Stimulated activated CD8-positive, alpha-beta memory T cell treated with anti-CD3 and anti-CD28 coated beads, Interleukin-12 subunit alpha, Interleukin-12 subunit beta, amount 100 ng/mL, for 24 hours (primary cell): ENCODE results near the gene ABLIM2.

Experiments used
- DNase-seq: peaks from one replicate; pipeline ENCODE4 v3.0.0-alpha.2; 2020; ENCODE audit errors: extremely low read depth

Gene ABLIM2

DNA sequence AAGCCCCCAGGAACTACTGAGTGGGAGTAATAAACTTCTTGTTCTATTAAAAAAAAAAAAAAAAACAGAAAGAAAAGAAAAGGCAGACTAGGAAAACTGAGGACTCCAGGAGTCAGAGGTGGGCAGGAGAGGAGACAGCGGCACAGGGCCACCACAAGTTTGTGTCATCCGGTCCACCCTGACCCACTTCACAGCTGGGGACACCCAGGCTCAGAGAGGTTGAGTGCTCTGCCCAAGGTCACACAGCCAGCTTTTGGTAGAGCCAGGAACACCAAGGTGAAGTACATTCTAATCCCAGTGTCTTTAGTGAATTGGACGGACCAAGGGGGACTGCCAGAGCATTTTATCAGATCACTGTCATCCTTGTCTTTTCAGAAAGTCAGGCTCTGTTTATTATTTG is 16.4 kb upstream of the ABLIM2 start:
- DNase-seq: no peak

DNA sequence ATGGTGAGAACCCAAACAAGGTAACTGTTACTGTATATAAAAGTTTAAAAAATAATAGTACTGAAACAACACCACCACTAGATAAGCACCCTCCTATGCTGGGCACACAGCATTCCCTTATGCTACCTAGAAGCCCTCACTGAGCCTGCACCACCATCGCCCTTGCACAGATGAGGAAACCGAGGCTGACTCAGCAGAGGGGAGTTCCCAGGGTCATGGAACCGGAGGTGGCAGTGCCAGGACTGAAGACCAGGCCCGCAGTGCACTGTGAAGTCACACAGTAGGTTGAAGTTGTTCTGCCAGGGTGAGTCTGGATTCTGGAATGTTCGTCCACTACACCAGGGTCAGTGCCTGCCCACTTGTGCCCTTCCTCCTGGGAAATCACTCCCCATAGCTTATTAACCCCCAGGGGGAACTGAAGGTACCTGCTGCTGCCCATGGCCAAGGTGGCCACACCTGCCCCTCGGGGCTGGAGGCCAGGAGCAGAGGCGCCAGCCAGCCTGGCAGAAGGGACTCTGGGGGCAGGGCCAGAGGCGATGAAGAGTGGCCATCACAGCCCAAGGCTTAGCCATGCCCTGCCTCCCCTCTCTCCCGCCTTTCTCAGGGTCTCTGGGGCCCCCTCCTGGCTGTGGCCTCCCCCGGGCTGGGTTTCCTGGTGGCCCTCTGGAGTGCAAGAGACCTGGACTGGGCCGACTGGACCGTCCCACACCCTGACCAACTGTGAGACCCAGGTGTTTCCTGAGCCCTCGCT is 15.1 kb upstream of the ABLIM2 start:
- DNase-seq: no peak

DNA sequence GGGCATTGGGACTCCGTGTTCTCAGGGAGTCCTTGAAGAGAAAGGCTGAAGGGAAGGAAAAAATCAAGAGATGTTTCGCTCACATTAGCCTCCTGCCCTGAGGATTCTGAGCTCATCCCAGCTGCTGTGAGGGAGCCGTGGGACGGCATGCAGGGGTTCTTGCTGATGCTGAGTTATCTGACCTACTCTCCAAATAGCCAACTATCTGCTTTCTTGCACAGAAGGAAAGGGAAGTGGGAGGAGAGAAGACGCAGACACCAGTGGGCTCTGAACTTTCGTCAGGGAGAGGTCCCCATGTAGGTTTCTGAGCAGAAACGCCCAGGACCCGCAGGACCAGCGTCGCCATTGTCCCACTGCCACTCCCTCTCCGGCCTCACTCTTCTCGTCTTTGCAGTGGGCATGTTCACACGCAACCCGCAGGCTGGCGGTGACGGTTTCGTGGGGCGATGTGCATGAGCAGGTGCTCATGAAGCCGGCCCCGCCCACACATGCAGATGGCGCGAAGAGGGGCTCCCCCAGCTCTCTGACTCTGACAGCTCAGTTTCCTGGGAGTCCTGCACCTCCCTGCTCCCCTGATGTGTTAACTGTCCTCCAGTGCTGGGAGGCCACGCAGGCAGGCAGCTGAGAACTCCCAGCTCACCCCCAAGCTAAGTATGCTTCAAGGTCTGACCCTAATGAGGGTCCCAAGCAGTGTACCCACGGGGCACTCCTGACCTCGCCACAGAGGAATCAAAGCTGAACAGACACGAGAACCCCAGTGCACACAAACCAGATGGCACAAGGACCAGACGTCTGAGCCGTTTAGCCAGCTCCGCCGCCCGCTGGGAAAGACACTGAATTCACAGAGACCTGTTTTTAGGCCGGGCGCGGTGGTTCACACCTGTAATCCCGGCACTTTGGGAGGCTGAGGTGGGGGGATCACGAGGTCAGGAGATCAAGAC is 13.6 kb upstream of the ABLIM2 start:
- peak; percentile 10 for DNase-seq

DNA sequence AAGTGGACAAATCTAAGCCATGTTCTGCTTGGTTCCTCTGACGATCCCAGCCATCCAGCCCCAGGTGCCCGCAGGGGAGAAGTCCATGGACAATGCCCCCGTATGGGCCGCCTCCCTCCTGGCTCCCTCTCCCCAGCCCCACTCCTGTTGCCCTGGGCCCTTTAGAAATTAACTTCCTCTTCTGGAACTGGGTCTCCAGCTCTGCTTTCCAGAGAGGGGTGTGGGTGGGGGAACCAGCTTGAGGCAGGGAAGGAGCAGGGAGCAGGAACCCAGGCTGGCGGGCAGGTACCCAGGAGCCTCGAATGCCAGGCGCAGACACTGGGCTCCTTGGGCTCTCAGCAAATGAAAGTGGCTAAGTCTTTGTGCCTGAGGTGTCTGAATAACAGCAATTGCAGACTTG is 12.7 kb upstream of the ABLIM2 start:
- DNase-seq: no peak

DNA sequence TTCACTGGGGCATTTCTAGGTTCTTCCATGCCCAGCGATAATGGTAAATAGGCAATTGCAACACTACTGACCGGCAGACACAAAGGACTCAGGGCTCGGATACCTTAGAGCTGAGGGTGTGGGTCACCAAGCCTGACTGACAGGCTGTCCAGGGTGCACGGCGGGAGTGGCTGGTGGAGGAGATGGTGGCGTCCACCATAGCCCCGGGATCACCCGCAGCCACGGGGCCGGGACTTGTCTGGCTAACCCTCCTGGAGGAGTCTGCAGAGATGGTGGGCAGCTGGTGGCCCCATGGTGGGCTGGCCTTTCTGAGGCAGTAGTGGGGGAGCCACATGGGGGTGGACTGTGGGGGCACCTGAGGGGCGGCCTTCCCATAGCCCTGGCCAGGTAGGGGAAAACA is 11.7 kb upstream of the ABLIM2 start:
- DNase-seq: no peak

DNA sequence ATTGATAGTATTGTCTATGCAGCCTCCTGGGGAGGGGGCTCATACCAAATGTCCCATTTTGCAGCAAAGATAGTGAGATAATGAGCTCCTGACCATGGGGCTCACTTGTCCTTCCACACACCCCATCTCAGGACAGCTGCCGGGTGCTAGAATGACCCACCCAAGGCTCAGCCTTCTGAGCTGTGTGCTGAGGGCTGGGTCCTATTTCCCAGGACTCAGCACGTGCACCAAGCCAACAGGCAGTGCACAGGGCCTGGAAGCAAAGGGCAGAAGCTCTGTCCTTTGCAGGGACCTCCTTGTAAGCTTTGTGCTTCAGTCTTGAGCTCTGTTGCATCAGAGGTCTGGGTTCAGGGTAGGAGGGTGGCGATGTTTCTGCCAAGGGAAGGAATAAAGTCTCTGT is 11.2 kb upstream of the ABLIM2 start:
- no peak for DNase-seq

DNA sequence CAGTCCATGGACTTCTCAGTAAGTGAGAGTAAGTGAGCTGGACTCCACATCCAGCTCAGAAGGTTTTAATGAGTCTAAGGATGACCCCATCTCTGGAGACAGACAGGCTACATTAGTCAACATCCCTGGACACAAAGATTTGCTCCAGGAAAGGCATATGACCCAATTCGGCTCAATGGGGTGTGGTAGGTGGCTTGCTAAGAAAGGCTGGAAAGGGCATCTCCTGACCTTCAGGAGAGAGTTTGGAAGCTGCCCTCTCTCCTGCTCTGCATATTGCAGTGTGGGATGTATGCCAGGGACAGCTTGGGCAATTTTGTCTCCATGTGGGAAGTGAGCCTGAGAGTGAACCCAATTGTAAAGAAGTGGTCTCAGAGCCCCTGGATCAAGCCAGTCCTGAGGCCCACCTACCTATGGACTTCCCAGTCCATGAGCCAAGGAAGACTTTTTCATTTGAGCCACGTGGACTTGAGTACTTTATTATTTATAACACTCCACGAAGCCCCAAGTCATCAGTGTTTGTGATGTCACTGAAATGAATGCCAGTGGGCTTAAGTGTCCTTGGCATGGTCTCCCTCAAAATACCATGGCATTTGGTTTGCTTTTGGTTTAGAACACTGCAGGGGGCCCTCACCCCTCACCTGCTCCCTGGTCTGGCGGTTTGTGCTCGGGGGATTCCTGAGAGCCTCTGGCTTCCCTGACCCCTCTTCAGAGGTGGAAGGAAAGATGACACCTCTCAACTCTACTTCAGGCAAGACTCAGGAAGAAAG is 10.4 kb upstream of the ABLIM2 start:
- DNase-seq: no peak

DNA sequence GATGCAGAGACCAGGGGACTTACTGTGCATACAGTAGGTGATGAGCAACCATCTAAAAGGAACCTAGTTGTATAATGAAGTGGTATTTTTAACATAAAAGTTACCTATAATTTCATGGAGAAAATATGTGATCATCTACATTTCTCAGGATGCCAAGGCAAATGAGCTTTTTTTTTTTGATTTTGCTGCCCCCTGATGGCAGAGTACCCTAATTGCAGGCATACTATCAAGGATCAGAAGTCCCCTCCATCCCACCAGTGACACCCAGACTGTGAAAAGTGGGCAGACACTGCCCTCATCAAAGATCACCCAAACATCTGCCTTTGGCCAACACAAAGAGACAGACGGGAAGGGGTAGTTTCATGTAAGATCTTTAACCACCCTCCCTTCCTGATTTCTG is 9.6 kb upstream of the ABLIM2 start:
- no peak for DNase-seq

DNA sequence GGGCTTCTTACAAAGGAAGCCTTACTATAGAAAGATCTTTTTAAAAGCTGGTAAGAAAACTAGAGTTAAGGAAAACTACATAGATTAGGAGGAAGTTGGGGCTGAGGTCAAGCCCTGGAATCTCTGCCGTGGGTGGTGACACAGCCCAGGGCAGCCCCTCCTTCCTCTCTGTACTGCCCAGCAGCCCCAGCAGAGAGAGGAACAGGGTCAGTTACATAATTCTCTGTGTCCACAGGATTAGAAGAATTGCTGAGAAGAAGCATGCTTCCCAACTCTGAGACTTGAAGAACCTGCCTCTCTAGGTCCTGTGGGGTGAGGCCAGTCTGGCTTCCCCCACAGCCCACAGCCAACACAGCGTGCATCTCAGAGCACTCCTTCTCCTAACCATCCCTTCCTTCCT is 9.2 kb upstream of the ABLIM2 start:
- no peak for DNase-seq

DNA sequence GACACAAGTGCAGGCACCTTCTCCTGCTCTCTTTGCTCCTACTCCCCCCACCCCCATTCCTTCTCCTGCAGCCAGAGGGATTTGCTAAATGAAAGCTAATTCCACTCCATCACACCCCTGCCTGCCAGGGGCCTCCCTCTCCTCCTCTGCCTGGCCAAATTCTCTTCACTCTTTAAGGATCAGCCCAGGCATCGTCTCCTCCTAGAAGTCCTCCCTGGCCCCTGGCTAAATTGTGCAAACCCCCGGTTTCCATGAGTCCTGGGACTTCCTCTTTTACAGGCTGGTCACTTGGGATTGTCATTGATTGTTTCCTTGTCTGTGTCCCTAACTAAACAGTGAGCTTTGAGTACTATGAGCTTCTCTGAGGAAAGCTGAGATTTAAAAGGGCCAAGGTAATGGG is 8.7 kb upstream of the ABLIM2 start:
- no peak for DNase-seq

DNA sequence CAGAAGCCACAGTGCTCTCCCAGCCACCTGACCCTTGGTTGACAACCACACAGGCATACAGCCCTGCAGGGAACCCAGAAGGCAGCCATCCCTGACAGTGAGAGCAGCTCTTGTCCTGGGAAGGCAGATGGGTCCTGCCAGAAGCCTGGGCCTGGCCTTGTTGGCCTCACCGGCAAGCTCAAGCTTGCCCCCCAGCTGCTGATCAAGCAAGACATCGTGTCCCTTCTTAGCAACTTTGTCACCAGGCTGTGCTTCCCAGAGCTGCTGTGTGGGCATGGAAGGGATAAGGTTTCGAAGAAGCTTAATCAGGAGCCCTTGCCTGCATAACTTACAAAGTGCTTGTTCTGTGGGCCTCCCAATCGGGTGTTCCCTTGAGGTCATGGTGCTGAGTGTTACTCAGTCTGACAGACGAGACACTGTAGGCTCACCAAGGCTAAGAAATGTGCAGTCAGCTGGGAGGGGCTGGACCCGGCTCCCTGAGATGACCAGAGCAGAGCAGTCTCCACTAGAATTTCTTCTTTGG is 6.8 kb upstream of the ABLIM2 start:
- DNase-seq: no peak

DNA sequence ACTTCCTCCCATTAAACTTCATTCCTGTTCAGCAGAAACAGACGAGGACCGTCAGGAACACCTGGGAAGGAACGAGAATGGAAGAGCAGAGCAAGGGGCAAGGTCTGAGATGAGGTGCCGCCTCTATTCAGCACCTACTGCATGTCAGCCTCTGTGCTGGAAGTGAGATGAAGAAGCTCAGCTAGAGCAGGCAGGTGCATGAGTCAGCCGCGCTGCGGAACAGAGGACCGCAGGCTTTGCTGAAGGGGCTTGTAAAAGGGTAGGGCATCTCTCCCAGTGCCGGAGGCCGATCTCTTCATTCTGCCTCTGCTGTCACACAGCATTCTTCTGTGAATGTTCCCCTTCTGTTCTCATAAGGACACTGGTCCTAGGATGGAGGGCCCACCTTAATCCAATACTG is 6.1 kb upstream of the ABLIM2 start:
- no peak for DNase-seq

DNA sequence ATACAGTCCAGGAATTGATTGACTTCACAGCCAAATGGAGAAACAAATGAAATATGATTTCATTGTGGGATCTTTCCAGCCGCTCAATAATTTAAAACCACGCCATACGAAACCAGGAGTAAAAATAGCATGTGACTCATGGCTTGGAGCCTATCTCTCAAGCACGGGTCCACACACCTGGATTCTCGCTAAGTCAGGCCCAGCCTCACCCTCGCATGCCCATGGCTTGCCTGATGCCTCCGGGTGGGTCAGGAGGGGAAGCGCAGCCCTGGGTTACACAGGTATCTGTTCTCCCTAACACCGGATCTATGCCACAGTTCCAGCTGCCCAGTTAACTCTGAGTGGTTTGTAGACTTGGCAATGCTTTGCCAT is 5.6 kb upstream of the ABLIM2 start:
- DNase-seq: no peak

DNA sequence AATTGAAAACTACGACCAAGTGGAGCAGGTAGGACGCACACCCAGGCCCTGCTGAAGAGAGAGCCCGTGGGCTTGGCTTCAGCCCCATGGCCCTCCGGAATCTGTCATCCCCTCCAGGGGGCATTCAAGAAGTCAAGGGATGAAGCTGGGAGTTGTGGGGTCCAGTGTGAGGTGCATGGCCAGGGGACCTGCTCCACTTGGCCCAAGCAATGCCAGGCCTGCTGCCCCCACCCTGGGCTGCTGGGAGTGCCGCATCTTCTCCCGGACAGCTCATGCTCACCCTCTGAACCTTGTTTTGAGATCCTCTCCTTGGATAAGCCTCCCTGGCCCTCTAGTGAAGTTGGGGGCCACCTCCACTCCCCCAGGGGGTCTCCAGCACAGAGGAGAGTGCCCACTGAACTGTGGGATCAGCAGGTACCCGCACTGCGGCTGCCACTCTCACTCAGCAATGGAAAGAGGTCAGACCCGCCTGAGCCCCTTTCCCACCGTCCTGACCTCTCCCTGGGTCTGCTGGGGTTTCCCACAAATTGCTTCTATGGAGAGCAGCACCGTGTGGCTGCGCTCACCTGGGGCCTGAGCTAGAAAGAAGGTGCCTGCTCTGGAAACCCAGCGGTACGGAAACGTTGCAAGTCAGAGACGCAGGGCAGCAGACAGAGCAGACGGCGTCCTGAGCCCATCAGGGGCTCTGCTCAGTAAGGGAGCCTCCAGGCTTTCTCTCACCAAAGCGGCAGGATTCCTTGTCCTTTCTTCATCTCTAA is 5.0 kb upstream of the ABLIM2 start:
- no peak for DNase-seq

DNA sequence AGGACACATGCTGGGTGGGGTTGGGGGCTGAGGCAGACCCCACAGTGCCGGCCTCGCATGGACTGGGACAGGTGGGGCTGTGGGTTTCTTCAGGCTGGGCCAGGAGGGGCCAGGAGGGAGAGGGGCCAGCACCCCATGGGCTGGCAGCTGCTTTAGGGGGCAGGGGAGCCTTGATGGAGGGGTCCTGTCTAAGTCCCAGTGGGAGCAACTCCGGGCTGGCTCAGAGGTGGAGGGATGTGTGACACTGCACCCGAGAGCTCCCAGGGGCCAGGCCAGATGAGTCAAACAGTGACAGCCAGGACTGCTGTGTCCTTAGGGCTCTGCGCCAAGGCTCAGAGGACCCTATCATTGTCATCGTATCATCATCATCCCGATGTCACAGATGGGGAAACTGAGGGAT is 4.4 kb upstream of the ABLIM2 start:
- DNase-seq: no peak

DNA sequence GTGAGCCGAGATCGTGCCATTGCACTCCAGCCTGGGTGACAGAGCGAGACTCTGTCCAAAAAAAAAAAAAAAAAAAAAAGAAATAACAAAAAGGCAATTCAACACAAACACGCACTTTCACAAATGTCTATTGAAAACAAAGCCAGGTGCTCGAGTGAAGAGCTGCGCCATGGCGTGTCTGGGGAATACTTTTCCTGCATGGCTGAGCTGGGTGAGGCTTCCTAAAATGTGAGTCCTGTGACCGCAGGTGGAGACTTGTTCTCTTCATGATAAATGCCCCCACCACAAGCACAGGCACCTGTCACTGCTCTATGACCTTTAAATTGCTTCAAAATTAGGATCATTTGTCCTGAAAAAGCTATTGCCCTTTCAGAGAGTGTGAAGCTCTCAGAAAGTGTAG is 4.0 kb upstream of the ABLIM2 start:
- no peak for DNase-seq

DNA sequence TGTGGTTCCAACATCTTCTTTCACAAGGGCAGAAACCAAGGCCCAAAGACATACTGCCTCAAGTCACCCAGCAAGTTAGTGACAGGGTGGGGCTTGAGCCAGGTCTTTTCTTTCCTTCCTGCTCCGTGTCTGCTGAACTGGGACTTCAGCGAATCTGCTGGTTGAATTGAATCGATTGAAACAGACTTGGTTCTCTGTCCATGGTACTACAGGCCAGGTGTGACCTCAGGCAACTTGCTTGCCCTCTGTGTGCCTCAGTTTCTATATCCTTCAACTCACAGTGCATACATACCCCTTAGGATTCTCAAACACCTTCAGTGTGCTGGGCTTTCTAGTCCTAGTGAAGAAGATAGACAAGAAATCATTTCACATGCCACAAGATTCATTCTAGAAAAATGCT is 2.0 kb upstream of the ABLIM2 start:
- DNase-seq: no peak

DNA sequence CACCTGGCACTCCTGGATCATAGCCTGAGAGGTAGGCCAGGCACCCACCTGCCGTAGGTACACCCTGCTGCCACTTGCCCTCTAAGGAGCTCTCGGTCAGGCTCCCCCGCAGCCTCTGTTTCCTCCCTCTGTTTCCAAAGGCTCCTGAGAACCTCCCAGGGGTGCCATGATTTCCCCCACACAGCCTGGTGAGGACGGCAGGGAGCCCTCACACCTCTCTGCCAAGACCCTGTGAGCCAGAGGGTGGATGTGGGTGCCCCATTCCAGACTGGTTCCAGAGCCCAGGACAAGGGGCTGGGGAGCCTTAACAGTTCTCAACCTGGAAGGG is 1.6 kb upstream of the ABLIM2 start:
- no peak for DNase-seq

DNA sequence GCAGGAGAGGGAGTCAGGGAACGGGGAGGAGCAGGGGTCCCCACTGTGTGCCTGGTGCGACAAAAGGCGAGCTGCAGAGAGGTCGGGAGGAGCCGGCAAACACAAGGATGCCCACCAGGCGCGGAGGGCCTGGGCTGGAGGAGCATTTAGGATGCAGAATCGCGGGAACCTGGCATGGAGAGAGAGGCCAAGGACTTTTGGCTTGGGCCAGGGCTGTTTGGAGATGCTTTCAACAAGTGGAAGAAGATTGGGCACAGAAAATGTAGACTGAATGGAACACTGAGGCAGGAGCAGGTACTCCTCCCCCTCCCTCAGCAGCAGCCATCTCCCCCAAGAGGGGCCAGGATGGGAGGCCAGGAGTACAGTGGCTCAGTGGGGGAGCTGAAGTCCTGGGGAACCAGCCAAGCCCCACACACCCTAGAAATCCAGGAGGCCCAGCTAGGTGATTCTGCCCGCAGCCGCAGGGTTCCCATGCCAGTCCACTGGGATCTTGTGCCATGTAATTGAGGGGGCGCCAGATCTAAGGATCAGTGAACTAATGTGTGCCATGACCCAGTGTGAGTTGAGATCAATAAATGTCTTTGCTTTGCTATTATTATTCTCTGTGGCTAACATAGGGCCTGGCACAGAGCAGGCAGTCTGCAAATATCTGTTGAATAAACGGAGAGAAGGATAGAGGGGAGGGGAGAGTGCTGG is 1.1 kb upstream of the ABLIM2 start:
- no peak for DNase-seq

DNA sequence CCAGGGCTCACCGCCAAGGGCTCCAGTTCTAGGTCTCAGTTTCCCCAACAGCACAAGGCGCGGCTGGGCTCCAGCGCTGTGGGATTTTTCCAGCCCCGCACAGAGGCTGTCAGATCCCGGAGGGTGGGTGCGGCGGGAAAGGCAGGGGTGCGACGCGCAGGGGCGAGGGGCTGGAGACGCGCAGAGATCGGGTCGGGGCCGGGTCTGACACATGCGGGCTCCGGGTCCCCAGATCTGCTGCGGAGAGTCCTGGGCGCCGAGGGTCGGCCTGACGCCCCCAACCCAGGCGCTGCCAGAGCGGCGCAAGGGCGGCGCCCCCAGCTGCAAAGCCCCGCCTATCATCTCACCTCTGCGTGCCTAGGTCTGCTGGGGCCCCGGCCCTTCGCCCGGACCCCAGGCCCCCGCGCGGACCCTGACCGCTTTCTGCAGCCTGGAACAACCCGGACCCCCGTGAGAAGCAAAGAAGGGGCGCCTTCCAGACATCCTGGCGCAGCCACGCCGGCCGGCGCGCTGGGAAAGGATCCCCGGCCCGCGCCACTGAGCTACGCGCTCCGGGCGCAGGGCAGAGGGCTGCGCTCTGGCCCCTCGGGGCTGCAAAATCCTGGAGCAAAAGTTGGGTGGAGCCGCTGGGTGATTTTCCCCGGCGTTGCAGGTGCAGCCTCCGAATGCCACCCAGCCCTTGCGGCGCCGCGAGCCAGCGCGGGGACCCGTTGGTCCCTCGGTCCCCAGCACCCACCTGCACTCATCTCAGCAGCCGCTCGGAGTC is 486 bp downstream of the ABLIM2 start:
- DNase-seq: no peak
